Type B pancreatic cell (in vitro differentiated cells): ENCODE measurements around the gene UBE3D. TPM values are rescaled to one million over a fixed set of nuclear protein-coding genes. Genes with fewer than 3 reads are reported as not detected.

Experiments
- DNase-seq: peaks from one replicate; pipeline ENCODE4 v3.0.0; 2021; ENCODE audit warnings: mixed read lengths; ENCODE audit not compliant: unreplicated experiment; ENCODE audit errors: extremely low spot score
- H3K27ac Mint-ChIP-seq: 2 replicates; pipeline ENCODE4 v1.8.0; 2021; ENCODE audit warnings: mild to moderate bottlenecking, mixed read lengths
- H3K27me3 Mint-ChIP-seq: 2 replicates; pipeline ENCODE4 v1.8.0; 2021; ENCODE audit warnings: mixed read lengths
- H3K36me3 Mint-ChIP-seq: 2 replicates; pipeline ENCODE4 v1.8.0; 2021; ENCODE audit warnings: mixed read lengths
- H3K4me1 Mint-ChIP-seq: one replicate; pipeline ENCODE4 v1.8.0; 2021; ENCODE audit warnings: mixed read lengths; ENCODE audit not compliant: unreplicated experiment
- H3K4me3 Mint-ChIP-seq: 2 replicates; pipeline ENCODE4 v1.8.0; 2021; ENCODE audit warnings: mild to moderate bottlenecking, mixed read lengths
- H3K9me3 Mint-ChIP-seq: 2 replicates; pipeline ENCODE4 v1.8.0; 2021; ENCODE audit warnings: mixed read lengths
- total RNA-seq: library from RNA; stranded (reverse); gene quantifications from 2 replicates; pipeline ENCODE4 v1.2.1, GENCODE V29; 2021; ENCODE audit warnings: low replicate concordance
- TF ChIP-seq, protein P1 (sequence below): fragments of 200-600 bp; sonication (generic); conservative IDR thresholded peaks from 2 replicates; pipeline ENCODE4 v1.5.0; 2021; ENCODE audit warnings: antibody characterized with exemption, mild to moderate bottlenecking

Gene UBE3D
- total RNA-seq, 1 donor from 2014 or later, result 20.0 TPM

DNA sequence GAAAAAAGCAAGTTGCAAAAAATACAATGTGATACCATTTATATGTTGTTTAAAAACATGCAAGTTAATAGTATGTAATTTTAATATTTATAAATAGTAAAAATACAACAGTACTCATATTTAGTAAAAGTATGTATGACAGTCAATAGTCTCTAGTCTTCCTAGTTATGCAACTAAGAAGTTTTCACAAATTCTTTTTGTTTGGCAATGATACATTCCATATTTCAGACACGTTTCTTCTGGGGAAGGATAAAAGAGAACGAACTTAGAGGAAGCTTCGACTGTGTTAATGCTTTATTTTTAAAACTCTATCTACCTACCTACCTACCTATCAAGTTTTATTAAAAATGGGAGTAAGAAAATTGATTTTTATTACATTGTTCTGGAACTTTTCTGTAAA lies 77.7 kb downstream of the UBE3D start:
- no peak overlapping the region for H3K27ac Mint-ChIP-seq
- DNase-seq, result no peak
- no peaks in the 10 kb centered on the region for H3K9me3 Mint-ChIP-seq
- no peaks in the 10 kb centered on the region for H3K36me3 Mint-ChIP-seq
- no peak overlapping the region for H3K4me3 Mint-ChIP-seq
- no peaks in the 10 kb centered on the region for H3K27me3 Mint-ChIP-seq
- H3K4me1 Mint-ChIP-seq, result peaks cover 18% of the 10 kb centered on the region
- TF ChIP-seq, protein P1, sequence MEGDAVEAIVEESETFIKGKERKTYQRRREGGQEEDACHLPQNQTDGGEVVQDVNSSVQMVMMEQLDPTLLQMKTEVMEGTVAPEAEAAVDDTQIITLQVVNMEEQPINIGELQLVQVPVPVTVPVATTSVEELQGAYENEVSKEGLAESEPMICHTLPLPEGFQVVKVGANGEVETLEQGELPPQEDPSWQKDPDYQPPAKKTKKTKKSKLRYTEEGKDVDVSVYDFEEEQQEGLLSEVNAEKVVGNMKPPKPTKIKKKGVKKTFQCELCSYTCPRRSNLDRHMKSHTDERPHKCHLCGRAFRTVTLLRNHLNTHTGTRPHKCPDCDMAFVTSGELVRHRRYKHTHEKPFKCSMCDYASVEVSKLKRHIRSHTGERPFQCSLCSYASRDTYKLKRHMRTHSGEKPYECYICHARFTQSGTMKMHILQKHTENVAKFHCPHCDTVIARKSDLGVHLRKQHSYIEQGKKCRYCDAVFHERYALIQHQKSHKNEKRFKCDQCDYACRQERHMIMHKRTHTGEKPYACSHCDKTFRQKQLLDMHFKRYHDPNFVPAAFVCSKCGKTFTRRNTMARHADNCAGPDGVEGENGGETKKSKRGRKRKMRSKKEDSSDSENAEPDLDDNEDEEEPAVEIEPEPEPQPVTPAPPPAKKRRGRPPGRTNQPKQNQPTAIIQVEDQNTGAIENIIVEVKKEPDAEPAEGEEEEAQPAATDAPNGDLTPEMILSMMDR, result no peak

DNA sequence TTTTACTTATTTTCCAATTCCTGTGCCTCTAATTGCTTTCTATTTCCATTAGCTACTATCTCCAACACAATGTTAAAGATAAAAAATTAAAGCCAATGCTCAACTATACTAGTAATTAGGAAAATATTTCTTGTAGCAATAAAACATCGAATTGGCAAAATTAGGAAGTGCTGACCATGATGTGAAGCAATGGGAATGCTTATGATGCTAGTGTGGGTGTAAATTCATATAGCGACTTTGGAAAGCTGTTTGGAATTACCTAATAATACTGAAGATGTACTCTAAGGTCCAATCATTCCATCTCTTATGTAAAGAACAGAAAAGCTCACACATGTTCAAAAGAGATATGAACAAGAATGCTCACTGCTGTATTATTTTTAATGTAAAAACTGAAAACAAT lies 78.2 kb downstream of the UBE3D start:
- H3K4me3 Mint-ChIP-seq, result no peak overlapping the region
- H3K4me1 Mint-ChIP-seq, result peaks cover 18% of the 10 kb centered on the region
- no peaks in the 10 kb centered on the region for H3K27me3 Mint-ChIP-seq
- no peak for DNase-seq
- H3K36me3 Mint-ChIP-seq, result no peaks in the 10 kb centered on the region
- no peak overlapping the region for H3K27ac Mint-ChIP-seq
- H3K9me3 Mint-ChIP-seq, result no peaks in the 10 kb centered on the region
- TF ChIP-seq, protein P1, result no peak

GRCh38 chr6:82984720-82985119 lies 80.9 kb downstream of the UBE3D start:
- TF ChIP-seq, protein P1, result no peak
- DNase-seq, result no peak
- Mint-ChIP-seq H3K9me3 (no peaks in the 10 kb centered on the region), H3K4me3 (no peak overlapping the region), H3K27ac (no peak overlapping the region), H3K27me3 (no peaks in the 10 kb centered on the region), H3K4me1 (peaks cover 16% of the 10 kb centered on the region), H3K36me3 (peaks cover 5% of the 10 kb centered on the region)

GRCh38 chr6:82980086-82980485 lies 85.6 kb downstream of the UBE3D start:
- no peak for DNase-seq
- Mint-ChIP-seq H3K9me3 (no peaks in the 10 kb centered on the region), H3K36me3 (peaks cover 10% of the 10 kb centered on the region), H3K4me1 (no peaks in the 10 kb centered on the region), H3K27ac (no peak overlapping the region), H3K4me3 (no peak overlapping the region), H3K27me3 (no peaks in the 10 kb centered on the region)
- TF ChIP-seq, protein P1, result no peak

- peaks cover 10% of the 10 kb centered on the region for H3K36me3 Mint-ChIP-seq
- H3K4me1 Mint-ChIP-seq, result no peaks in the 10 kb centered on the region
- no peaks in the 10 kb centered on the region for H3K27me3 Mint-ChIP-seq
- H3K27ac Mint-ChIP-seq, result no peak overlapping the region
- TF ChIP-seq, protein P1, result no peak
- H3K9me3 Mint-ChIP-seq, result no peaks in the 10 kb centered on the region
- no peak overlapping the region for H3K4me3 Mint-ChIP-seq
- no peak for DNase-seq
Measured at GRCh38 chr6:82979657-82980056, 86.0 kb downstream of the UBE3D start.

DNA sequence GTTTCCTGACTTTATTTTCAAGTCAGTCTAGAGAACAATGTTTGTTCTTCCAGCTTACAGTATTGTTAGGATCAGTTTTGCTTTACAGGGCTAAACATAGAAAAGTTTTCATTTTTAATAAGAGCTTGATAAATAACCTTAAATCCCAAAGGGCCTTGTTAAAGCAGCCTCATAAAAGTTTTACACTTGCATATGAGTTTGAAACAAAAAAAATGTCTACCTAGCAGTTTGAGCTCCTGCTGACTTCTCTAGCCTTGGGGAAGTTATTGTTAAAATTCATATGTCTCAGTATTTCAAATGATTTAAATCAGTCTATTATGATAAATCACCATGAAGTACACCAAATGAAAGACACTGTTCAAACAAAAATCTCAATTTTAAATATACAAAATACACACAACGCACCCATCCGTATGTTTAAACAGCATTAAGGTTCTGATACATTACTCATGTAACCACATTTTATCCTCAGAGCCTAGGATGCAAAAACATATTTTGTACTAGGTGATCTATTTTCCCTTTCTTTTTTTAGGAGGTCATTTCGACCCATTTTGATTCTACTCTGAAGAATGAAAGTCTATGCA lies 87.2 kb downstream of the UBE3D start:
- TF ChIP-seq, protein P1, result no peak
- Mint-ChIP-seq H3K9me3 (no peaks in the 10 kb centered on the region), H3K4me3 (no peak overlapping the region), H3K27ac (no peak overlapping the region), H3K4me1 (no peaks in the 10 kb centered on the region), H3K36me3 (peaks cover 10% of the 10 kb centered on the region), H3K27me3 (no peaks in the 10 kb centered on the region)
- no peak for DNase-seq
